ENCODE data around the gene CTLA4.
"Not testable (repeated sequence)": the region's sequence is repeated elsewhere in the genome, so short reads cannot be mapped to it uniquely, and the experiment has no call there.

Gene CTLA4

DNA sequence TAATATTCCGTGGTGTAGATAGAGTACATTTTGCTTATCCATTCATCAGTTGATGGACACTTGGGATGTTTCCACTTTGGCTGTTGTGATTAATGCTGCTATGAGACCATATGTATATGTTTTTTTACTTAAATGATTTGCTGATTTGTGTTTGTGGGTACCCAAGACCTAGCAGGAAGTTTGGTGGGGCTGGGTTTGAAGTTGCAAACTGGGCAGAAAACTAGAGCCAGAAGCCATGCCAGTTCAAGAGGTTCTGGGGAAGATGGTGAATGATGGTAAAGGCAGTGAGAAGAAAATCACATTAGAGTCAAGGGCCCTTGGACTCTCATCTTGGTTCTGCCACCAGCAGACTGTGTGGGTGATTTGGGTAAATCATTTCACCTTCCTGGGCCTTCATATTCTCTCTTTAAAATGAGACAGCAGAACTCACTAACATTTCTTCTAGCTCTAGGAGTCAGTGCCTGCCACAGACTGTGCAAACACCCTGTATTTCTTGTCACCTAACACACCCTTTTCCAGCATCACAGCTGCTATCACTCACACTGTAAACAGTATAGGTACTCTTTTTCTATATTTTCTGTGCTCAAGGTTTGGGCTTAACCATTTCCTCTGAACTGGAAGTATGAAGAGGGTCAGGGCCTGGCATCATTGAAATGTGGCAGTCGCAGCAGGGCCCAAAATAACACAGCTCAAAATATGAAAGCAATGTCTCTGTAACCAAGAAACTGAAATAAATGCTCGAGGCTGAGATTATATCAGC, 8.4 kb upstream of the CTLA4 start:
- no peak for DNase-seq

DNA sequence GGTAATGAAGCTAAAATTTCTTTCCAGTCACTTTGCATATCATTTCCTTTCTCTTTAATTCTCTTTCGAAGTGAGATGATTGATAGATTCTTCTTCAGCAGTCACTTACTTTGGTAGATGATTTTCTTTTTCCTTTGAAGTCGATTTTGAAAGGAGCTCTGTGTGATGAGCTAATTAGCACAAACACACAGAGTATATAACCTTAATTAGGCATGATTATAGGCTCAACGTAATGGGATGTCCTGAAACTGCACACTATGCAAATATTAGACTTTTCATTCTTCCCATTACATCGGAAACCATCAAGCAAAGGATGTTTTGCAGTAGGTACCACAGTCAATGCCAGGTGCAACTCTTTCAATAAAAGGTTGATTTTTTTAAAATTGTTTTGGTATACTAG, 6.4 kb upstream of the CTLA4 start:
- no peak for DNase-seq

DNA sequence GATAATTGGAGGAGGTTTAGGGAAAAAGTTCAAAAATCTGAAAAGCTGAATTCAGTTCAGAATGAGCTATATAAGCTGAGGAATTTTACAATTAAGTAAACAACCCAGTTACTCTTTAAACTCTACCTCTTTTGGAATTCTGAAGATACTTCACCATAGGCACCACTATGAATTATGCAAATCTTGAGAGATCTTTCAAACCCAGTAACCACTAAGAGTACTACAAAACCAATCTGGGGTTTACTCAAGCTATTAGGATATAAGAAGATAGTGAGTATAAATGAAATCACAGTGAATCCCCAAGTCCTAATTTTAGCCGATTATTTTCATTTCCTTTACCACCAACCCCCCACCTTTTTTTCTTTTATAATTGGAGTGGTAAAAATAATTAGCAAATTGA, 6.0 kb upstream of the CTLA4 start:
- DNase-seq: no peak

DNA sequence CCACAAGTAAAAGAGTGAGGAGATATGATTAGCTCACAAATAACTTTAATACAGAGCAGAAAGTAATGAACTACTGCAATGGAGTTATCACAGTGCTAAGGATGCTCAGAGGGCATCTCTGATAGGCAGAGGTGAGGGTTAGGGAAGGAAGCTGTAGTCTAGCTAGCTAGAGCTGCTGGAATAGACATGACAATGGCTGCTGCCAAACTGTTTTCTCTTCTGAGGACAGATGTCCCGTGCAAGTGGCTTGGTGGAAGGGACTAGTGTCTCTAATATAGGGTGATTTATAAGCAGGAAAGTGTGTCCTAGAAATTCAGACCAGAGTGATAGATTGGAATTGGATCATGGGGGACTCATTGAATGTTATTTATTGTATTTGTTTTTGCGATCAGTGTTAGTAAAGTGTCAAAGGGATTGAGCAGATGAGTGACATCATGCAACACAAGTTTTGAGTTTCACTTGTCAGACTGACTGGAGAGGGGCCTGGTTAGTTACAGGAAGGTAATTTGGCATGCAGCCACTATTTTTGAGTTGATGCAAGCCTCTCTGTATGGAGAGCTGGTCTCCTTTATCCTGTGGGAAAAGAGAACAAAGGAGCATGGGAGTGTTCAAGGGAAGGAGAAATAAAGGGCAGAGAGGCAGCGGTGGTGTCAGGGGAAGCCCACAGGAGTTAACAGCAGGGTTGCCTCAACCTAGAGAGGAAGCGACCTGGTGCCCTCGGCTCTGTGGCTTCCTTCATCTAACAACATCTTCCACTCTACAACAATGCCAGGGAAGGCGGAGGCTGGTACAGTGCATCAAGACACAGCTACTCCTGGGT, 1.9 kb downstream of the CTLA4 start:
- peak; percentile 12 for DNase-seq

DNA sequence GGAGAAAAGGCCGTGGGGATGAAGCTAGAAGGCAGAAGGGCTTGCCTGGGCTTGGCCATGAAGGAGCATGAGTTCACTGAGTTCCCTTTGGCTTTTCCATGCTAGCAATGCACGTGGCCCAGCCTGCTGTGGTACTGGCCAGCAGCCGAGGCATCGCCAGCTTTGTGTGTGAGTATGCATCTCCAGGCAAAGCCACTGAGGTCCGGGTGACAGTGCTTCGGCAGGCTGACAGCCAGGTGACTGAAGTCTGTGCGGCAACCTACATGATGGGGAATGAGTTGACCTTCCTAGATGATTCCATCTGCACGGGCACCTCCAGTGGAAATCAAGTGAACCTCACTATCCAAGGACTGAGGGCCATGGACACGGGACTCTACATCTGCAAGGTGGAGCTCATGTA, 2.9 kb downstream of the CTLA4 start:
- no peak for DNase-seq

DNA sequence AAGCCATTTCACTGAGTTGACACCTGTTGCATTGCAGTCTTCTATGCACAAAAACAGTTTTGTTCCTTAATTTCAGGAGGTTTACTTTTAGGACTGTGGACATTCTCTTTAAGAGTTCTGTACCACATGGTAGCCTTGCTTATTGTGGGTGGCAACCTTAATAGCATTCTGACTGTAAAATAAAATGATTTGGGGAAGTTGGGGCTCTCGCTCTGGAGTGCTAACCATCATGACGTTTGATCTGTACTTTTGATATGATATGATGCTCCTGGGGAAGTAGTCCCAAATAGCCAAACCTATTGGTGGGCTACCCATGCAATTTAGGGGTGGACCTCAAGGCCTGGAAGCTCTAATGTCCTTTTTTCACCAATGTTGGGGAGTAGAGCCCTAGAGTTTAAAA, 3.4 kb downstream of the CTLA4 start:
- no peak for DNase-seq

DNA sequence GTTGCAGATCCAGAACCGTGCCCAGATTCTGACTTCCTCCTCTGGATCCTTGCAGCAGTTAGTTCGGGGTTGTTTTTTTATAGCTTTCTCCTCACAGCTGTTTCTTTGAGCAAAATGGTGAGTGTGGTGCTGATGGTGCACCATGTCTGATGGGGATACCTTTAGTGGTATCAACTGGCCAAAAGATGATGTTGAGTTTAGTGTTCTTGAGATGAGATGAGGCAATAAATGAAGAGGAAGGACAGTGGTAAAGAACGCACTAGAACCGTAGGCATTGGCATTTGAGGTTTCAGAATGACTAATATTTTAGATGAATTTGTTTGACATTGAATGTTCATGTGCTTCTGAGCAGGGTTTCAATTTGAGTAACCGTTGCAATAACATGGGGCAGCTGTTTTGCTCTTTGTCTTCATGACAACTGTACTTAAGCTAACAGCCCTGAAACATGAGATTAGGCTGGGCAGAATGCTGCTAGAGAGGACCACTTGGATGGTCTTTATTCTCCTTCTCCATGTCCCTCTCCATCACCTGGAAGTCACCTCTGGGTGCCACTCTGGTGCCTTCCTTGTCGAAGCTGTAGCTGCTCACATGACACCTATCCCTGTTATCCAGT, 3.9 kb downstream of the CTLA4 start:
- DNase-seq: no peak

DNA sequence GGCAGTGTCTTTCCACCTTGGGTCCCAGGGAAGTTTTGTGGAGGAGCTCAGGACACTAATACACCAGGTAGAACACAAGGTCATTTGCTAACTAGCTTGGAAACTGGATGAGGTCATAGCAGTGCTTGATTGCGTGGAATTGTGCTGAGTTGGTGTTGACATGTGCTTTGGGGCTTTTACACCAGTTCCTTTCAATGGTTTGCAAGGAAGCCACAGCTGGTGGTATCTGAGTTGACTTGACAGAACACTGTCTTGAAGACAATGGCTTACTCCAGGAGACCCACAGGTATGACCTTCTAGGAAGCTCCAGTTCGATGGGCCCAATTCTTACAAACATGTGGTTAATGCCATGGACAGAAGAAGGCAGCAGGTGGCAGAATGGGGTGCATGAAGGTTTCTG, 5.9 kb downstream of the CTLA4 start:
- no peak for DNase-seq

DNA sequence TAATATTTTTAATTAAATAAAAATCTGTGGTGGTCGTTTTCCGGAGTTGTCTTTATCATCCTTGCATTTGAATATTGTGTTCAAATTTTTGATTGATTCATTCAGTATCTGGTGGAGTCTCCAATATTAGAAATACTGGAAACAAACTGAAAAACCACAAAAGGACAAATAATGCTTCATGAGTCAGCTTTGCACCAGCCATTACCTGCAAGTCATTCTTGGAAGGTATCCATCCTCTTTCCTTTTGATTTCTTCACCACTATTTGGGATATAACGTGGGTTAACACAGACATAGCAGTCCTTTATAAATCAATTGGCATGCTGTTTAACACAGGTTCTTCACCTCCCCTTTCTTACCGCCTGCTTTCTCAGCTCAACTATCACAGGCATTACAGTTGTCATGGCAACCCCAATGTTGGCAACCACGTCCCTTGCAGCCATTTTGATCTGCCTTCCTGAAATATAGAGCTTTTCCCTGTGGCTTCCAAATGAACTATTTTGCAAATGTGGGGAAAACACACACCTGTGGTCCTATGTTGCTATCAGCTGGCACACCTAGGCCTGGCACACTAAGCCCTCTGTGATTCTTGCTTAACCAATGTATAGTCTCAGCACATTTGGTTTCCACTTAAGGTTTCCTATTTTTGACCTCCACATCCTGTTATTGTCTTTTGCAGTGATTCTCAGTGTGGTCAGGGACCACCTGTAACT, 6.5 kb downstream of the CTLA4 start:
- no peak for DNase-seq

DNA sequence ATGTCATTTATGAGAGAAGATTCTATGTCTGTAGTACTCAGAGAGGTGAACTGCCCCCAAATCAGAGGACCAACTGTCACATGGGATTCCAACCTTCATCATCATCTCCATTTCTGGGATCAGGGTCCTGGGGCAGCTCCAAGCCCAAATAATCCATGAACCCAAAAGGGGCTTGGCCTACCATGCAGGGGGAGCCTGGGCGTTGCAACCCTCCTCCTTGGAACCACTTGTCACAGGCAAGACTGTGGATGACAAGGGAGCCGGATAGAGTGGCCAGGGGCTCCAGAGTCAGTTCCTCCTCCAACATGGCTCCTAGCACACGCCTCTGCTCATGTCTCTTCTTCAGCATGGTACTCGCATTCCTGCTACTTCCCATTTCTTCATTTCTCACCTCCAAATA, 7.9 kb downstream of the CTLA4 start:
- no peak for DNase-seq

DNA sequence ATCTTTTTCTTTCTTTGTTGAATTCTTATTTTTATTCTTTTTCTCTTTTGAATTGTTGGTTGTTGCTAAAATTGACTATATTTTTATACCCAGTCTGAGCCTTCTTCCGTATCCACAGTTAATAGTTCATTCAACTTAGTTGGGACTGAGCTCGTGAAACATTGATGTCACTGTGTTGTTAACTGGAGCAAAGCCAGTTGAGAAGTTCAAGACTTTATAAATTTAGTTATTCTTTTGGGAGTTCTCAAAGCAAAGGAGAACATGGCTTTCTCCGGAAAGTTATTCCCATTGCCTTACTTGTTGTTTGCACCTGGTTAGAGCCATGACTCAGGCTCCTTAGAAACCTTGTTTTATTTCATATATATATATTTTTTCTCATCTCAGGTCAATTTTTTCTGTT, 8.8 kb downstream of the CTLA4 start:
- no peak for DNase-seq

DNA sequence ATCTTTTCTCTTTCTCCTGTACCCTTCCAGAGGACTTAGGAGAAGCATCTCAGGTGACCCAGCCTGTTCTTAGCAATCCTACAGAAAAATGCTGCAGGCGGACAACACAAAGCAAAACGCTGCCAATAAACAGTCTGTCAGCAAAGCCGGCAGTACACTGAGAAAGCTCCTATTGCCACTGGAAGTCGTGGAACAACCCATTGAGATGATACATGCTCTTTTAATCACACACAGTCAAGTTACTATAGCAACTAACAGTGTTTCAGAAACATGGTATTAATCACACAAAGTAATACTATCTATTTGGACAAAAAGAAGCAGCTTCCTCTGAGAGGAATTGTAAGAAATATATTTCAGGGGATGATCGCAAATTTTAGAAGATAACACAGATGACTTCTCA, 10.5 kb downstream of the CTLA4 start:
- DNase-seq: no peak

DNA sequence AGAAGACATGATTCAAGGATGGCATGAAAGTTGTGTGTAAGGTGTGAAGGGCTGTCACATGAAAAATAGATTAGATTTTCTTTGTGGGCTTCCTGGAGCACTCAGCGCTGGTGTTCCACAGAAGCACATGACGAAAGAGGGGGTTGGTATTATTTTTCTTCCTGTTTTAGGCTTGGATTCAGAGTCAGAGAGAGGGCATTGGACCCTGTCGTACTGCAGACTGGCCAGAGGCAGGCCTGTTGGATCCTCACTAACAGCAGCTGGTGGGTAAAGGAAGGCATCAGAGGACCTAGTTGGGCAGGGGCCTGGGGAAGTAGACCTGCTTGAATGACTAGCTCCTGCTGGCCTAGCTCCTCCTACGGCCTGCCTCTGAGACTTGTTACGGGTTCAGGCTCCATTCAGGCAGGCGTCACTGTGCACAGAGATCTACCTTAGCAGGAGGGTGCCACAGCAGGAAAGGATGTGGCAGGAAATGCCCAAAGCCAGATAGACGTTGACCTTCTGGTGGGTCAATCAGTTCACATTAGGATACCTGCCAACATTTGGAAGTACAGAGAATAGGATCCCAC, 13.1 kb downstream of the CTLA4 start:
- DNase-seq: no peak

DNA sequence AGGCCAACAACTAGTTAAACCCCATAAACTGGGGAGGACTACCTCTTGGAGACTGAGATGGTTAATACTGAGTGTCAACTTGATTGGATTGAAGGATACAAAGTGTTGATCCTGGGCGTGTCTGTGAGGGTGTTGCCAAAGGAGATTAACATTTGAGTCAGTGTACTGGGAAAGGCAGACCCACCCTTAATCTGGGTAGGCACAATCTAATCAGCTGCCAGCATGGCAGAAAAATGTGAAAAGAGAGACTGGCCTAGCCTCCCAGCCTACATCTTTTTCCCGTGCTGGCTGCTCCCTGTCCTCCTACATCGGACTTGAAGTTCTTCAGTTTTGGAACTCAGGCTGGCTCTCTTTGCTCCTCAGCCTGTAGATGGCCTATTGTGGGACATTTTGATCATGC, 13.6 kb downstream of the CTLA4 start:
- DNase-seq: not testable (repeated sequence)

DNA sequence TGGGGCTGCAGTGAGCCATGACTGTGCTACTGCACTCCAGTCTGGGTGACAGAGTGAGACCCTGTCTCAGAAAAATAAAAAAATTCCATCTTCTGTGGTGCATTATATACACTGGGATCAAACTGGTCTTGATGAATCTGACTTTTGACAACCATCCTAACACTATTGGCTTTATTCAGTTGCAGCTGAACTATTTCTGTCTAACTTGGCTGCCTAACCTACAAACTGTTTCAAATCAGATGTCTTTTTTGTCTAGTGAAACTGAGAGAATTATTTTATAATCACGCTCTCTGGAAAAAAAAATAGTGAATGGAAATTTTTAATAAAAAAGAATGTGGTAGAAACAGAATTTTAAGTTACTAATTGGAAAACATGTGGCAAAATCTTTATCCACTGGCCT, 15.0 kb downstream of the CTLA4 start:
- no peak for DNase-seq

DNA sequence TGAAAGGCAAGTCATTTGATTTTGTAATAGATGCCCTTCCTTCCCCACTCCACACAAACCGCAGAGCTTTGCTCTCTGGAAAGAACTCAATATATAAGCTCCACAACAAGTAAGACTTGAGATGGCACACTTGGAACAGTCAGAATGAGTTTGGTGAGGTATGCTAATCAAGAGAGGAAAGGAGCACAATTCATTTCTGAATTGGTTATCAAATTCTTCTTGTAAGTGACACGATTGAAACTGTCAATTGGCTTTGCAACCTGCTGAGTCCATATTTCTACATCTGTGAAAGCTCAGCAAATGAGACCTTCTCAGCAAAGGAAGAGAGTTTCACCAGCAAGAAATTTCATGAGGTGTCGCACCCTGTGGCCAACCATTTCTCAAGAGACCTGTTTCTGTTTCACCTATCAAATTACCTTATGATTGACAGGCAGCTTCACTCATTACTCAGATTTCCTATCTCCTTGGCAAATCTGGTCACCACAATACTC, 19.1 kb downstream of the CTLA4 start:
- DNase-seq: no peak

DNA sequence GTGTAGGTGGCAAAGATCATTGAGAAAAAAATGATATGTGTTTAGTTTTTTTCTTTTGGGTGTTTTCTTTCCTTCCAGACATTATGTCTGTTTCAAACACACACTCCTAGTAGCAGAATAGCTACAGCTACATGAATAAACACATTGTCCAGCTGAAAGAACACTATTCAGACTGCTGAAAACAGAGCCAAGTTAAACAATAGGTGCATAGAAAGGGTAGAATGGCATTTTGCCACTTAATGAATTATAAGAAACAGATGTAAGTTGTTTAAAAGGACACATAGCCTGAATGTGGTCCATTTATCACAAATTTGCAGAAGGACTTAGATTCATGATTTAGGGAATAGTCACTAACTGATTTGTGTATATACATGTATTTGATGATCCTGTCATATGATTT, 20.1 kb downstream of the CTLA4 start:
- no peak for DNase-seq

DNA sequence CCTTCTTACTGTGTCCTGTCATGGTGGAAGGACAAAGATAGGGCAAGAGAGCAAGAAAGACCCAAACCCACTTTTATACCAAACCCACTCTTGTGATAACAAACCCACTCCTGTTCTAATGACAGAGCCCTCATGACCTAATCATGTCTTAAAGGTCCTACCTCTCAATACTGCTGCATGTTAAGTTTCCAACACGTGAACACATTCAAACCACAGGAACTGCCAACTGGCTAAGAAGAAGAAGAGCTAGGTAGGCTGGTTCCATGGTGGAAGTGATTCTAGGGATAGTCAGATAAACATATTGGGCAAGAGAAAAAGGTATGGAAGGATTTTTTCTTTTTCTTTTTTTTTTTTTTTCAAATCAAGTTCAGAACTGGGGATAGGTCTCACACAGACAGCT, 22.0 kb downstream of the CTLA4 start:
- DNase-seq: no peak

DNA sequence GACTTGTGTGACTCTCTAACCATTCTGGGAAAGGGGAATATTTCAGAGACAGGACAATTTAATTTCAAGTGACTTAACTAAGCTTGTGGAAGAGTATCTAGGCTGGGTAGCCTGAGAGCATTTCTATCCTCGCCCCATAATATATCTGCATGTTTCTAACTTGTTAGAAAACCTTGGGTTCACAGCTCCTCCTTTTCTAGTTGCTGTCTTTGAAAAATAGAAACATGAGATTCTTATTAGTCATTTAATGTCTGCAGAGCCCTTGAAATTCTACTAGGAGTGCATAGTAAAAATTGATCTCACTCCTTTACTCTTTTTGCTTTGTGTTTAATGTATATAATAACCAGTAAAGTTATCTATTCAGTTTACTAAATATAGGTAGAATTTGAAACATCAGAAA, 22.4 kb downstream of the CTLA4 start:
- no peak for DNase-seq

DNA sequence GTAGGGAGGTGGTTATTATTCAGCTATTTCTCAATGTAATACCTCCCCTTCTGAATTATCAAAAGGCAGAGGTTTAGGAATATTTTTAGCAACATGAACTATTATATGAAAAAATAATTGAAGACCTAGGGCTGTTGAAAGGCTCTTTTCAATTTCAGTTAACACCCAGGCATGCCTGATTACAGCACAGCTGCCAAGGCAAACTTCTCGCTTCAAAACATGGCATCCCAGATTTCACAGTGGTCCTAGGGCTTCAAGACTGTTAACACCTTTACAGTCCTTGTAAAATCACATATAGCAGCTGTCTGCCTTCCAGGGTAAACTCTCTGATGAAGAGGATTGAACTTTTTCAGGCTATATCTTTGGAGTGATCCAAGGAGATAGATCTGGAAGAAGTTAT, 23.2 kb downstream of the CTLA4 start:
- no peak for DNase-seq

DNA sequence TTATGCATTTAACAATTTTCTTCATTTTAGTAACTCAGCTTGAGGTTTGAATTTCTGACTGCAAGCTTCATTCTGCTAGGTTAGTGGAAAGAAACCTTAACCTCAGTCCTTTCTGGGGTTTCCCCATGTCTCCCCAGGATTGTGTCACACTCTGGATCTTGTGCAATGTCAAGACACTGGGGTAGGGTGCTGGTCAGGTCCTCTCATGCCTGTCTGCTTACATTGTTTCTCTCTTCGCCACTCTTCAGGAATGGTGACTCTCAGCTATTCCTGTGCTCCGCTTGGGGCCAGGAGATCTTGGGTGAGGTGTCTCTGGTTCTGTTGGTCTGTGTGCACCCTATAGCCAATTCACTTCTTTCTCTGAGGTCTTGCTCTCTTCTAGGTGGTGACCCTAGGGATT, 23.9 kb downstream of the CTLA4 start:
- DNase-seq: no peak

DNA sequence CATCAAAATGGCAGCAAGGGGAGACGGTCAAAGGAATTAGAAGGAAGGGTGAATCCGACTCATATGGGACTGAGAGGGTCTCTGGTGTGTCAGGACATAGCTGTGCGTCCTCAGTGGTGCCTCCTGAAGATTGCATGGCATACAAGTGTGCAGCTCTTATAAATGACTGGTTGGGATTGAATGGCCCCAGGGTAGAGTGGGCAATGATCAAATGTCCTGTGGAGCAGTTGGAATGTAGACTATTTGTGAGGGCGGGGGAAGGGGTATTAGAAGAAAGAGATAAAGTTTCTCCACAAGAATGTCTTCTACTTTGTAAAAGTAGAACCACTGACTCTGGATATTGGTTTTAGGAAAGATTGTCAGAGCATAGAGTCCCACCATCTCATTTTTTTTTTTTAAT, 24.6 kb downstream of the CTLA4 start:
- no peak for DNase-seq

DNA sequence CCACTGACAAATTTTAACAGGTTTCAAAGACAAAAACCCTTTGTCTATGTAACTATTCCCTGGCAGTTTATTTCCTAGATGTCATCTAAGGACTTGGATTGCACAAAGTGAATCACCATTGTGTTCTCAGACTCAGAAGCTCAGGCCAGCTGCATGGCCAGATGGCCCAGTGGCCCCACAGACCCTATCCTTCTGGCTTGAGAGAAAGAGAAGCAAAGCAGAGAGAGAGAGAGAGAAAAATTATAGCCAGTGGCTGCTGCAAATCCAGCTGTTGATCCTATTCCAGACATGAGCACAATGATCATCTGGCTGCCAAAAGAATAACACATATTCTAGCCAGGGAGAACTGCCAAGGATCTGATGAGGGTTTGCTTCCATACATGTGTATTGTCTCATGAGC, 25.8 kb downstream of the CTLA4 start:
- DNase-seq: no peak
